Umbilical cord (tissue), 2 donors: Measurements from ENCODE around the gene RADIL. TPM values are rescaled to one million over a fixed set of nuclear protein-coding genes. Genes with fewer than 3 reads are reported as not detected.

Source experiments
- DNase-seq: peaks from one replicate; pipeline ENCODE4 v3.0.0-alpha.2; 2015; ENCODE audit warnings: low spot score
- total RNA-seq: library from RNA; depleted of rRNA; stranded (reverse); fragments of >200 nt; gene quantifications from one replicate; pipeline ENCODE4 v1.2.3, GENCODE V29; 2014; ENCODE audit warnings: low replicate concordance; ENCODE audit not compliant: insufficient read depth

The RADIL gene
- total RNA-seq, 1 donor from 2014 or later: 1.2 TPM

DNA sequence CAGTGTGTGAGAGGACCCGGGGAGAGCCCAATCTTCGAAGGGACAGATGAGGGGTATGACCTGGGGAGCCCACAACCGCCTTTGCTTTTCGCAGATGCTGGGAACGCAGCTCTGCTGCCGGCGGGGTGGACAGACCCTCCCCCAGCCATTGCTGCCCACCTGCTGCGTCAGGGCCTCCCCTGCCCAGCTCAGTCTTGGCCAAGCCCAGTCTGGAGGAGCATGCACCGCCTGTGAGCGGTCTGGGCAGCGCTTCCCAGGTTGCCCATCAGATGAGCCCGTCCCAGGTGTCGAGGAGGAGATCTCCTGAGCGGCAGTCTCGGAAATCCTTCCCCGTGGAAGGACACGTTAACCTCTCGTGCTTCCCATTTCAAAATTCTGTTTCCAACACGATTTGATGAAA, 125.4 kb downstream of the RADIL start:
- DNase-seq: no peak

DNA sequence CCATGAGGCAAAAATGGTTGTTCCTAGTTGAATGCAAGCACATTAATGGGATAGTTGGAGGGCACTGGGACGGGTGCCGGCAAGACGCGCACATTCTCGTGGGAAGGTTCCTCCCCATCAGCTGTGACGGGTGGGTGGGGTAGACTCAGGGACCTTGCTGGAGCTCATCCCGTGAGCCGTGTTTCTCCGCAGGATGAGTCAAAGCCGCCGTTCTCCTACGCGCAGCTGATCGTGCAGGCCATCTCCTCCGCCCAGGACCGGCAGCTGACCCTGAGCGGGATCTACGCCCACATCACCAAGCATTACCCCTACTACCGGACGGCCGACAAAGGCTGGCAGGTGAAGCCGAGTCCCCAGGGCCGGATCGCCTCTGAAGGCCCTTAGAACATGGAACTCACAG, 128.5 kb downstream of the RADIL start:
- DNase-seq: no peak

DNA sequence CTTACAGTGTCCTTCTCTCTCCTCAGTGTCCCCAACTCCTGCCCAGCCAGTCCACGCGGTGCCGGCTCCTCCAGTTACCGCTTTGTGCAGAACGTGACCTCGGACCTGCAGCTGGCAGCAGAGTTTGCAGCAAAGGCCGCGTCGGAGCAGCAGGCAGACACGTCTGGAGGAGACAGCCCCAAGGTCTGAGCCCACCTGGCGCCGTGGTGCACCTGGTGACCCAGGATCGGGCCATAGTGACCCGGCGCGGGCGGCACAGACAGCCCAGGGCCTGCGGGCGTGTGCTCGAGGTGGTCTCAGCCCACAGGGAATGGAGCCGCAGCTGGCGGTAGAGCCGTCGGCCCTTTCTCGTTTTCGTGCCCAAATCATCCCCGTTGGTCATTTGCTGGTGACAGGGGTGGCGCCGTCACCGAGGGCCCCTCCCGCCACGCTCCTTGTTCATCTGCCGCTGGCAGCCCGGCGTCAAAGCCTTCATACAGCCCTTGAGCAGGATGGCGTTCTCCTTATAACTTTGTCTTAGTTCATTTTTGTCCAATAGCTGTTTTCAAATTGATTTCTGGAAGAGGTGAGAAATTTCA, 129.0 kb downstream of the RADIL start:
- DNase-seq: no peak

DNA sequence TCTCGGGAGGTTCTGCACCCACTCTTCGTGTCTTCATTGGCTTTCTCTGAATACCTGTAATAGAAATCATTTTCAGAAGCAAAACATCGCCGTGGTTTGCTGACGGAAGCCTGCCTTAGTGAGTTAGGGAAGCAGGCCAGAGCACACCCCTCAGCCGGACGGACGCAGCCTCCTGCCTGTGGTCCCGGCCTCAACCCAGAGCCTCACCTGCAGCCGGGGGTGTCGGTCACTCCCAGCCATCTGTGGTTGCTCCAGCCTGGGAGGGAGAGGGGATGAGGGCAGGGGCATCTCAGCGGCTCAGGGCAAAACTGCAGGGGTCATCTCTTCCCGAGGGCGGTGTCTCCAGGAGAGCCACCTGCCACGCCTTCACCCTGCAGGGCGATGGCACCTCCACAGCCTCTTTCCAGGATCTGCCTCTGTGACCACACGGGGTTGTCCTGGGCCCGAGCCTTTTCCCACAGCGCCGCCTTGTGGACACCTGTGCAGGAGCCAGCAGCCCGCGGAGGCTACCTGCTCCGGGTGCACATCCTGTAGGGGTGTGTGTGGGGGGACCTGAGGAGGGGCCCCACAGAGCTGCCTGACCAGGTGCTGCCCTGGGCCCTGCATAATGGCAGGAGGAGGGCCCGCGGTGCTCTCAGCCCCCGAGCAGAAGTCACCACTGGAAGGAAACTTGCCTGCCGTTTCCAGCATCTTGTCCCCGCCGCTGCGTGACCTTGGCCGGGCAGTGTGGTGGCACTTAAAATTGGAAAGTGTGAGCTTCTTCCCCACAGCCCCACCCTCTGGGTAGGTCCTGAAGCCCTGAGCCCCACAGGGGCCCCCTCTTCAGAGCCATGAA, 129.7 kb downstream of the RADIL start:
- DNase-seq: peak; percentile 31

DNA sequence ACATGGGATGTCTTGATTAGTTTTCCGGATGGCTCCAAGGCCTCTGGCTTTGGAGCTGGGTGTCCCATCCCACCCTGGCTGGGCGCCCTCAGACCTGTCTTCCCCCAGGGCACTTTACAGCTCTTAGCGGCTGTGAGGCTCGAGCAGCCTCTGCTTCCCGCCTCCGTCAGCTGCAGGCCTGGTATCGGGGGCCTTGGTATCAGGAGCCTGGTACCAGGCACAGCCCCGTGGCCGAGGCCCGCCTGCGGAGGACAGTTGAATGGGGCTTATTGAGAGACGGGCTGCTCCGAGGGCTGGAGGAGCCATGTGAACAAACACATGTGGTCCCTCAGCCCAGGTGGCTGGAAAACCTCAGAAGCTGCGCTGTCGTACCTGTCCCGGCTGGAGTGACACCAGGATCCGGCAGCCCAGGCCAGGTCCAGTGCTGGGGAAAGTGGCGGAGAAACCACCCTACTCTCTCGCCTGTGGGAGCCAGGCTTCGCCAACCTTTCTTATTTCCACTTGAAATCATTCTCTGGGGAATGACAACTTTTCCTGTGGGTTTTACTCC, 132.0 kb downstream of the RADIL start:
- DNase-seq: no peak

DNA sequence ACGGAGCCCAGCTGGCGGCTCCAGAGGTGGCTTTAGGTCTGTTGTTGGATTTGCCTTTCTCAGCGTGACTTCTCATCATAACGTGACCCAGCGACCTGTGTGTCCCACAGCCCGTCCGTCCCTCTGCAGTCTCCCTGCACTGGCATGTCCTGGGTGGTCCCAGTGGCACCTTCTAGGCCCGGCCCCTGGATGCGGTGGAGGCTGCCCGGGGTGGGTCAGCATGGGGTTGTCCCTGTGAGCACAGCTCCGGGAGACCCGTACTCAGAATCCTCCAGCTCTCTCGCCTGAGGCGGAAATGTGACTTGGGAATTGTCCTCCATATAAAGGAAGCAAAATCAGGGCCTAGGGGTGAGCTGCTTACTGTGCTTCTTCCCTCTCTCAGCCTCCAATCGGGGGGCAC, 133.7 kb downstream of the RADIL start:
- no peak for DNase-seq

DNA sequence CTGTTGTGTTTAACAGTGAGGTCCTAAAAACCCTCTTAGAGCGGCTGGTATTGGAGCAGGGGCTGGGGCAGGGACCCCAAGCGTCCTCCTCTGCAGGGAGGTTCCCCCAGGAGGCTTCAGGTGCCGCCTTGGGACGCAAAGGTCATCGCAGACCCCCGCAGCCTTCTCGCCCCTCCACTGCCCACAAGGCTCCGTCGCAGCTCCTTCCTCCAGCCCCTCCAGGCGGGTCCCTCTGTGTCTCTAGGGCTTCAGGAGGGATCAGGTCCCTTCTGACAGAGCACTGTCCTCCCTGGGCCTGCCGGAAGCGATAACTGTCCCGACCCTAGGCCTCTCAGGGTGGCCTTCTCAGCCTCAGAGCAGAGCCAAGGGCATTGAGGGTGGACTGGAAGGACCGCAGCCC, 134.2 kb downstream of the RADIL start:
- no peak for DNase-seq

Other genes with a start within 250 kb of the RADIL start
- 21.4 TPM for gene FOXK1, start 201.4 kb downstream of the RADIL start, total RNA-seq
- gene AP5Z1, start 108.1 kb downstream of the RADIL start, total RNA-seq: 21.4 TPM
- gene PAPOLB, start 21.7 kb downstream of the RADIL start, total RNA-seq: 1.9 TPM
- gene MMD2, start 75.5 kb upstream of the RADIL start, total RNA-seq: 0.24 TPM
- gene RBAK, start 162.1 kb upstream of the RADIL start, total RNA-seq: 26.0 TPM